Cardiac fibroblast (primary cell): ENCODE measurements around the gene PRKG1.

Experiments used
- DNase-seq, 2 donors: peaks; one replicate each; pipeline versions ENCODE4 v3.0.0 to v3.0.0-alpha.2; 2010; ENCODE audit warnings: low read depth in 2 of 2
- H3K4me3 ChIP-seq, 2 donors: replicated peaks in 1 of 2; 1 replicate in 1 of 2; 2 replicates in 1 of 2; pipeline ENCODE4 v1.5.1; 2011; ENCODE audit warnings: low read depth in 2 of 2, low read length in 2 of 2, mild to moderate bottlenecking in 2 of 2, moderate library complexity in 1 of 2
- CTCF ChIP-seq: IDR thresholded peaks from one replicate; pipeline ENCODE4 v1.5.1; 2011; ENCODE audit warnings: low read depth, mild to moderate bottlenecking, low read length, inconsistent platforms

Gene PRKG1

GRCh38 chr10:51075043-51075872 lies 971 bp downstream of the PRKG1 start:
- no peak for TF ChIP-seq CTCF
- DNase-seq: no peak
- H3K4me3 ChIP-seq: peak overlapping the region; percentile 72 to 75

- no peak overlapping the region for H3K4me3 ChIP-seq
- no peak for DNase-seq
Observed at GRCh38 chr10:51075873-51076229, 1.6 kb downstream of the PRKG1 start.

GRCh38 chr10:51076299-51076841 lies 2.1 kb downstream of the PRKG1 start:
- no peak for TF ChIP-seq CTCF
- no peak overlapping the region for H3K4me3 ChIP-seq
- no peak for DNase-seq

More at GRCh38 chr10:51075873-51076229, 1.6 kb downstream of the PRKG1 start:
- TF ChIP-seq CTCF: no peak

GRCh38 chr10:51077074-51077473 lies 2.8 kb downstream of the PRKG1 start:
- no peak for TF ChIP-seq CTCF
- H3K4me3 ChIP-seq: no peak overlapping the region
- no peak for DNase-seq

- no peak overlapping the region for H3K4me3 ChIP-seq
- no peak for DNase-seq
- no peak for TF ChIP-seq CTCF
Observed at GRCh38 chr10:51077507-51077906, 3.2 kb downstream of the PRKG1 start.

GRCh38 chr10:51079331-51079730 lies 5.0 kb downstream of the PRKG1 start:
- no peak overlapping the region for H3K4me3 ChIP-seq
- no peak for DNase-seq
- no peak for TF ChIP-seq CTCF

GRCh38 chr10:51079766-51080165 lies 5.5 kb downstream of the PRKG1 start:
- no peak for TF ChIP-seq CTCF
- H3K4me3 ChIP-seq: no peak overlapping the region
- DNase-seq: no peak
